ENCODE data around the gene GLRX3. TPM values are rescaled to one million over a fixed set of nuclear protein-coding genes. Genes with fewer than 3 reads are reported as not detected.

GLRX3 gene
- total RNA-seq, 4 donors from 2014 or later, result 36.3 to 41.3 (median 39.7) TPM

GRCh38 chr10:130189608-130190054, 53.4 kb downstream of the GLRX3 start:
- Histone ChIP-seq H3K4me3 (replicated peaks in 1 of 3) (no peak overlapping the region), H3K27me3 (no peaks in the 10 kb centered on the region), H3K36me3 (no peaks in the 10 kb centered on the region), H3K27ac (no peak overlapping the region), H3K4me1 (peaks cover 5 to 8% of the 10 kb centered on the region in 2 donors), H3K9me3 (no peaks in the 10 kb centered on the region)
- intact Hi-C loops (cut with DNase I), result no loop called here
- no peak for DNase-seq
- TF ChIP-seq POLR2A (IDR thresholded peaks at IDR 0.05) (no peak), CTCF (IDR thresholded peaks at IDR 0.05) (no peak)
- 85% methylated on average over 9 to 14 of the region's 25 CpGs for WGBS, 2 donors

GRCh38 chr10:130190055-130190736, 54.0 kb downstream of the GLRX3 start:
- WGBS, 2 donors, result 0% methylated on average over 3 of the region's 81 CpGs; no CpG with 5 or more reads in 1 of the 2 donors
- no peaks in the 10 kb centered on the region for H3K27me3 ChIP-seq
- H3K27ac ChIP-seq, result no peak overlapping the region
- peak; percentile 87 to 92 for DNase-seq
- TF ChIP-seq POLR2A (IDR thresholded peaks at IDR 0.05), result no peak
- TF ChIP-seq CTCF (IDR thresholded peaks at IDR 0.05), result peak; percentile 61 to 100 (median 100)
- peaks cover 5 to 8% of the 10 kb centered on the region in 2 donors for H3K4me1 ChIP-seq
- H3K4me3 ChIP-seq (replicated peaks in 1 of 3), result peak overlapping the region in 1 of 3 donors; percentile 65
- intact Hi-C loops (cut with DNase I), result no loop called here
- no peaks in the 10 kb centered on the region for H3K36me3 ChIP-seq
- no peaks in the 10 kb centered on the region for H3K9me3 ChIP-seq

GRCh38 chr10:130190737-130191115, 54.5 kb downstream of the GLRX3 start:
- no peak for TF ChIP-seq POLR2A (IDR thresholded peaks at IDR 0.05)
- TF ChIP-seq CTCF (IDR thresholded peaks at IDR 0.05), result no peak
- no peaks in the 10 kb centered on the region for H3K9me3 ChIP-seq
- 7 to 13% methylated on average over 7 to 18 of the region's 25 CpGs for WGBS, 2 donors
- no peaks in the 10 kb centered on the region for H3K27me3 ChIP-seq
- H3K4me1 ChIP-seq, result peaks cover 5 to 8% of the 10 kb centered on the region in 2 donors
- no peaks in the 10 kb centered on the region for H3K36me3 ChIP-seq
- H3K4me3 ChIP-seq (replicated peaks in 1 of 3), result peak overlapping the region in 1 of 3 donors; percentile 65
- intact Hi-C loops (cut with DNase I), result no loop called here
- no peak overlapping the region for H3K27ac ChIP-seq
- no peak for DNase-seq

- H3K4me1 ChIP-seq, result peaks cover 5 to 8% of the 10 kb centered on the region in 2 donors
- no peaks in the 10 kb centered on the region for H3K9me3 ChIP-seq
- no peak for DNase-seq
- H3K27me3 ChIP-seq, result no peaks in the 10 kb centered on the region
- 87% methylated on average over 22 of the region's 22 CpGs for WGBS, 2 donors
- H3K4me3 ChIP-seq (replicated peaks in 1 of 3), result no peak overlapping the region
- TF ChIP-seq POLR2A (IDR thresholded peaks at IDR 0.05) (no peak), CTCF (IDR thresholded peaks at IDR 0.05) (no peak)
- no peak overlapping the region for H3K27ac ChIP-seq
- intact Hi-C loops (cut with DNase I), result no loop called here
- H3K36me3 ChIP-seq, result no peaks in the 10 kb centered on the region
Observed at GRCh38 chr10:130191380-130191779, 55.2 kb downstream of the GLRX3 start.

GRCh38 chr10:130192276-130192848, 56.2 kb downstream of the GLRX3 start:
- intact Hi-C loops (cut with DNase I), result no loop called here
- peaks cover 5 to 8% of the 10 kb centered on the region in 2 donors for H3K4me1 ChIP-seq
- DNase-seq, result no peak
- no peaks in the 10 kb centered on the region for H3K36me3 ChIP-seq
- TF ChIP-seq POLR2A (IDR thresholded peaks at IDR 0.05) (no peak), CTCF (IDR thresholded peaks at IDR 0.05) (no peak)
- WGBS, 2 donors, result 94 to 95% methylated on average over 6 to 8 of the region's 10 CpGs
- H3K9me3 ChIP-seq, result no peaks in the 10 kb centered on the region
- no peaks in the 10 kb centered on the region for H3K27me3 ChIP-seq
- H3K4me3 ChIP-seq (replicated peaks in 1 of 3), result no peak overlapping the region
- no peak overlapping the region for H3K27ac ChIP-seq
